Heart right ventricle (tissue), 16 donors: ENCODE results near the gene OLFM3. TPM values are rescaled to one million over a fixed set of nuclear protein-coding genes. Genes with fewer than 3 reads are reported as not detected.

Source experiments
- ATAC-seq, 8 donors: fragments of 200-7000 bp; cut with Tn5 transposase; one replicate each; pipeline ENCODE4 v1.9.1; 2020; ENCODE audit warnings: mild to moderate bottlenecking in 8 of 8, moderate library complexity in 8 of 8, moderate number of reproducible peaks in 1 of 8
- DNase-seq, 2 donors: peaks; one replicate each; pipeline ENCODE4 v3.0.0-alpha.2; 2020
- H3K27ac ChIP-seq, 10 donors: fragments of 200-600 bp; sonication (generic) in 2 of 10; one replicate each; pipeline versions ENCODE4 v1.5.0 to v1.8.0; 2020 to 2022; ENCODE audit warnings: mild to moderate bottlenecking in 3 of 10
- H3K27me3 ChIP-seq, 7 donors: fragments of 200-600 bp; one replicate each; pipeline ENCODE4 v1.8.0; 2021 to 2022; ENCODE audit warnings: mild to moderate bottlenecking in 2 of 7
- H3K36me3 ChIP-seq, 9 donors: fragments of 200-600 bp; sonication (generic) in 1 of 9; one replicate each; pipeline versions ENCODE4 v1.5.0 to v1.8.0; 2020 to 2022; ENCODE audit warnings: mild to moderate bottlenecking in 2 of 9
- H3K4me1 ChIP-seq, 9 donors: fragments of 200-600 bp; sonication (generic) in 1 of 9; one replicate each; pipeline versions ENCODE4 v1.5.0 to v1.8.0; 2020 to 2022; ENCODE audit warnings: mild to moderate bottlenecking in 4 of 9
- H3K4me3 ChIP-seq, 10 donors: fragments of 200-600 bp; sonication (generic) in 2 of 10; one replicate each; pipeline versions ENCODE4 v1.5.0 to v1.8.0; 2020 to 2022; ENCODE audit warnings: mild to moderate bottlenecking in 7 of 10, moderate library complexity in 2 of 10
- H3K9me3 ChIP-seq, 11 donors: fragments of 200-600 bp in 10 of 11; sonication (generic) in 2 of 11; one replicate each; pipeline versions ENCODE4 v1.5.0 to v1.8.0; 2013 to 2022; ENCODE audit warnings: mild to moderate bottlenecking in 2 of 11, control low read depth in 1 of 11, moderate library complexity in 1 of 11
- CTCF ChIP-seq, 9 donors: fragments of 200-600 bp; sonication (generic) in 2 of 9; IDR thresholded peaks; one replicate each; pipeline versions ENCODE4 v1.5.0 to v1.8.0; 2021 to 2022; ENCODE audit warnings: antibody characterized with exemption in 9 of 9, mild to moderate bottlenecking in 5 of 9, moderate library complexity in 1 of 9
- WGBS, 2 donors: extraction: QIAGEN DNeasy Blood & Tissue Kit; methylation state at CpG; one replicate each; pipeline ENCODE4 v1.1.7; 2013; ENCODE audit warnings: inconsistent platforms in 1 of 2; 5-methylcytosine and 5-hydroxymethylcytosine counted together
- intact Hi-C, 10 donors: fragments of 100-400 bp; cut with DNase I; formaldehyde crosslinking; loops; one replicate each; pipeline versions ENCODE4 v1.11.1 to v1.14.2; 2022
- long read RNA-seq, 3 donors: library from polyadenylated mRNA; unstranded; transcript quantifications; one replicate each; pipeline ENCODE4 v2.0.0, GENCODE V29; 2020 to 2021
- polyA plus RNA-seq, 2 donors: library from polyadenylated mRNA; stranded (reverse); fragments of 200-250 nt; gene quantifications; one replicate each; pipeline ENCODE4 v1.2.3, GENCODE V29; 2013
- total RNA-seq, 10 donors: library from RNA; stranded (reverse); fragmentation: NEBNext Ultra II Directional in 3 of 10; extraction: Animal tissue kit (Norgen Biotek cat#: 25700) in 3 of 10; gene quantifications; one replicate each; pipeline versions ENCODE4 v1.2.1 to v1.2.4, GENCODE V29; 2021 to 2023
- donor health status: Arrhythmogenic right ventricular cardiomyopathy.
- donor health status: ischemic (EF 13 %, LVEDD 7.1; RV severe dilation, severe dysfunction).
- donor health status: healthy with polysubstance abuse.
- donor health status: DM: no; HTN: yes; CAD: no.
- donor health status: DM: no; HTN: no; CAD: no.
- donor health status: ischemic (EF 25% LVEDD 6.9; RV normal size, moderate dysfunction).
- donor health status: ischemic (EF 25% LVEDD 5.7; RV mildly dilated, moderate dysfunction).
- donor health status: healthy.
- donor health status: DM: yes; HTN: yes; CAD: no.
- donor health status: Ischemic cardiomyopathy.
- donor health status: ischemic (EF 35%, LVEDD 5.7; RV mildly dilated, moderate dysfunction).
- donor health status: nonischemic (EF 11% LVEDD 7.7; RV severe dilation, severe dysfunction).
- donor health status: DM: yes; HTN: yes; CAD: no.
- donor health status: PGD.
- donor health status: ischemic (EF 29% LVEDD 5.4; RV normal size, mild dysfunction).
- donor health status: nonischemic (EF 23%, LVEDD 6.1; RV moderate dilation, normal function).

Gene OLFM3
- total RNA-seq (under 1 TPM in 1 of 10 donors, not detected in 9; 0.12 TPM), polyA plus RNA-seq (not detected)
- long read RNA-seq, donor 1, partial matches to known transcripts: 0 of 2 reads
- long read RNA-seq, donor 1, other reads (novel, unspliced or antisense): 2 of 2 reads
- long read RNA-seq, donor 2: 0 reads
- long read RNA-seq, donor 3: 0 reads

DNA sequence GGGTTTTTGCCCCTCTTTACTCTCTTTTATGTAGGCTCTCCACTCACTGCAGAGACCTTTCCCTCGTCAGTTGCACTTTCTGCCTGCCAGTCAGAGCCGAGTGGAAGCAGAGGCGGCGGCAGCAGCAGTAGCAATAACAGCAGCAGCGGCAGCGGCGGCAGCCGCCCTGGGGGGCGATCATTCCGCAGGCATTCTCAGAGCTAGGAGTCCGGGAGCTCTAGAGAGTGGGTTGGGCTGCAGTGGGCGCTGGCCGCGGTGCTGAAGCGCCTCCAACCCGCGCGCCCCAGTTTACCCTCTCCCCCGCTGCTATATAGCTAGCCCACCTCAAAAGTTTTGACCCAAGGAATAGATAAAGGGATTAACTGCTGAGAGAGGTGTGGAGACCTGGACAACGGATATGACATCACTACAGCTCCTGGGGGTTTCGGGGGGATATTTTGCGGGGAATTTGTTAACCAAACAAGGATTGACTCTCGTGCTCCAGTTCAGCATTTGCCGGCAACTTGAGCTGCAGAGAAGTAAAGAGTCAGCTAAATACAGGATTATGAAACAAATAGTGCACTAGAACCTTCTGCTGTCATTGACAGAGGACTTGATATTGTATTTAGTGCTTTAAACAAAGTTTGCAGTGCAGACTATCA lies at the start of gene OLFM3:
OLFM3 (minus strand) TSS at position 102 of the 641 bp plus-strand sequence.
- intact Hi-C loops: no loop called here
- Histone ChIP-seq H3K27ac (no peak within 1 kb of the TSS), H3K36me3 (no peaks in the 10 kb centered on the region), H3K4me3 (peak within 1 kb of the TSS in 1 of 10 donors; percentile 14), H3K9me3 (no peaks in the 10 kb centered on the region), H3K4me1 (peaks cover 0 to 5% (median 0%) of the 10 kb centered on the region in 9 donors), H3K27me3 (peaks cover 0 to 50% (median 13%) of the 10 kb centered on the region in 7 donors)
- TF ChIP-seq CTCF (IDR thresholded peaks at IDR 0.05): no peak
- peak in 1 of 2 donors; percentile 12 for DNase-seq
- WGBS, 2 donors: 4% methylated on average over 24 of the region's 24 CpGs
- ATAC-seq: peak; percentile 34 to 87 (median 73)

- Histone ChIP-seq H3K36me3 (no peaks in the 10 kb centered on the region), H3K27me3 (no peaks in the 10 kb centered on the region), H3K9me3 (no peaks in the 10 kb centered on the region), H3K4me1 (no peaks in the 10 kb centered on the region), H3K4me3 (no peak overlapping the region), H3K27ac (no peak overlapping the region)
- WGBS, 2 donors: 77 to 86% methylated on average over 2 of the region's 2 CpGs
- intact Hi-C loops: no loop called here
- TF ChIP-seq CTCF (IDR thresholded peaks at IDR 0.05): no peak
- no peak for DNase-seq
- ATAC-seq: no peak
These were observed 49.0 kb upstream of the OLFM3 start for GRCh38 chr1:102045752-102046151.

GRCh38 chr1:102032534-102032933 lies 35.8 kb upstream of the OLFM3 start:
- Histone ChIP-seq H3K4me1 (no peaks in the 10 kb centered on the region), H3K4me3 (no peak overlapping the region), H3K27ac (no peak overlapping the region), H3K27me3 (no peaks in the 10 kb centered on the region), H3K36me3 (no peaks in the 10 kb centered on the region), H3K9me3 (peaks cover 0 to 4% (median 0%) of the 10 kb centered on the region in 11 donors)
- TF ChIP-seq CTCF (IDR thresholded peaks at IDR 0.05): no peak
- 63 to 71% methylated on average over 7 of the region's 7 CpGs for WGBS, 2 donors
- DNase-seq: no peak
- ATAC-seq: no peak
- intact Hi-C loops: no loop called here

DNA sequence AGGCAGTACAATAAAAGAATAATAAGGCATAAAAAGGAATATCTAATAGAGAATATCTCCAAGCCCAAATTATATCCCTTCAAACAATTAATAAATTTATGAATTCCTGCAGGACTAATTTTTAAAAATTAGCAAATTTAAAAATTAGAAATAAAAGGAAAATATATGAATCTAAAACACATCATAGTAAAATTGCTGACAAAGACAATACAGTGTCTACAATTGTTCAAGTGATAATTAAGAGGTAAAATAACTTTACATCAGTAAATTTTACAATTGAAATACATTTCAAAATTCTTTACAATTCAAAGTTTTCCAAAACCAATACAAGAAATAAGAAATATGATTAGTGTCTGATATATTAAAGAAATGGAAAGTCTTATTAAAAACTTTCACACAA lies 22.8 kb upstream of the OLFM3 start:
- TF ChIP-seq CTCF (IDR thresholded peaks at IDR 0.05): no peak
- ATAC-seq (no peak), DNase-seq (no peak)
- H3K27me3 ChIP-seq: no peaks in the 10 kb centered on the region
- H3K9me3 ChIP-seq: peaks cover 0 to 27% (median 3%) of the 10 kb centered on the region in 11 donors
- no peak overlapping the region for H3K27ac ChIP-seq
- no peaks in the 10 kb centered on the region for H3K36me3 ChIP-seq
- H3K4me1 ChIP-seq: no peaks in the 10 kb centered on the region
- H3K4me3 ChIP-seq: no peak overlapping the region
- intact Hi-C loops: no loop called here
